Calu3 (cell line): ENCODE results near the gene SORL1-AS1.

Experiments
- BruUV-seq: library from RNA; stranded (reverse); fragments of 400-500 nt; replicated peaks from 2 replicates; lab custom pipeline; 2021; lab: Mats Ljungman, UMichigan
- CTCF ChIA-PET: fragments of 300-600 bp; sonication (Branson Sonifier 250); formaldehyde crosslinking; loops from one replicate; lab custom pipeline; 2022; ENCODE audit warnings: antibody characterized with exemption; lab: Charles Lee
- DNase-seq: peaks from one replicate; pipeline ENCODE4 v3.0.0; 2022
- H3K27ac Mint-ChIP-seq: one replicate; pipeline ENCODE4 v1.8.0; 2022; ENCODE audit warnings: mixed read lengths; ENCODE audit not compliant: unreplicated experiment
- H3K27me3 Mint-ChIP-seq: one replicate; pipeline ENCODE4 v1.8.0; 2022; ENCODE audit warnings: mixed read lengths; ENCODE audit not compliant: unreplicated experiment
- H3K36me3 Mint-ChIP-seq: one replicate; pipeline ENCODE4 v1.8.0; 2022; ENCODE audit warnings: mild to moderate bottlenecking, moderate library complexity, mixed read lengths; ENCODE audit not compliant: insufficient read depth, unreplicated experiment
- H3K4me1 Mint-ChIP-seq: one replicate; pipeline ENCODE4 v1.8.0; 2022; ENCODE audit warnings: mild to moderate bottlenecking, low read depth, mixed read lengths; ENCODE audit not compliant: unreplicated experiment
- H3K4me3 Mint-ChIP-seq: one replicate; pipeline ENCODE4 v1.8.0; 2022; ENCODE audit warnings: mild to moderate bottlenecking, low read depth, moderate library complexity, mixed read lengths; ENCODE audit not compliant: unreplicated experiment
- H3K9me3 Mint-ChIP-seq: one replicate; pipeline ENCODE4 v1.8.0; 2022; ENCODE audit warnings: low read depth, mixed read lengths; ENCODE audit not compliant: unreplicated experiment
- CTCF ChIP-seq: fragments of 200-600 bp; IDR thresholded peaks from one replicate; pipeline ENCODE4 v1.8.0; 2022; ENCODE audit warnings: antibody characterized with exemption; ENCODE audit not compliant: unreplicated experiment
- intact Hi-C: fragments of 100-400 bp; cut with micrococcal nuclease; formaldehyde crosslinking; loops from one replicate; pipeline ENCODE4 v1.10.0; 2022; ENCODE audit not compliant: unreplicated experiment

The SORL1-AS1 gene

GRCh38 chr11:121443688-121444275 lies 9.0 kb downstream of the SORL1-AS1 start:
- DNase-seq = no peak
- no TSS peak for BruUV-seq
- no peak for TF ChIP-seq CTCF
- Mint-ChIP-seq H3K36me3 (no peaks in the 10 kb centered on the region), H3K4me3 (no peak overlapping the region), H3K27ac (no peak overlapping the region), H3K27me3 (no peaks in the 10 kb centered on the region), H3K4me1 (no peaks in the 10 kb centered on the region), H3K9me3 (no peaks in the 10 kb centered on the region)
- intact Hi-C loops = no loop called here
- CTCF ChIA-PET = no interaction called here

- Mint-ChIP-seq H3K36me3 (no peaks in the 10 kb centered on the region), H3K27ac (no peak overlapping the region), H3K9me3 (no peaks in the 10 kb centered on the region), H3K4me3 (no peak overlapping the region), H3K27me3 (peaks cover 8% of the 10 kb centered on the region), H3K4me1 (no peaks in the 10 kb centered on the region)
- no peak for DNase-seq
- intact Hi-C loops = no loop called here
- CTCF ChIA-PET = no interaction called here
- no TSS peak for BruUV-seq
- no peak for TF ChIP-seq CTCF
Measured at GRCh38 chr11:121441521-121441920, 11.2 kb downstream of the SORL1-AS1 start.

- no peak overlapping the region for H3K4me3 Mint-ChIP-seq
- no peak for TF ChIP-seq CTCF
- H3K36me3 Mint-ChIP-seq = no peaks in the 10 kb centered on the region
- no peaks in the 10 kb centered on the region for H3K9me3 Mint-ChIP-seq
- BruUV-seq = no TSS peak
- intact Hi-C loops = no loop called here
- H3K4me1 Mint-ChIP-seq = no peaks in the 10 kb centered on the region
- no peak overlapping the region for H3K27ac Mint-ChIP-seq
- DNase-seq = no peak
- CTCF ChIA-PET = no interaction called here
- peaks cover 25% of the 10 kb centered on the region for H3K27me3 Mint-ChIP-seq
Measured at GRCh38 chr11:121439759-121440158, 13.0 kb downstream of the SORL1-AS1 start.

GRCh38 chr11:121439337-121439736 lies 13.4 kb downstream of the SORL1-AS1 start:
- CTCF ChIA-PET = no interaction called here
- Mint-ChIP-seq H3K27ac (no peak overlapping the region), H3K4me3 (no peak overlapping the region), H3K9me3 (no peaks in the 10 kb centered on the region), H3K4me1 (no peaks in the 10 kb centered on the region), H3K27me3 (peaks cover 28% of the 10 kb centered on the region), H3K36me3 (no peaks in the 10 kb centered on the region)
- intact Hi-C loops = no loop called here
- DNase-seq = no peak
- no peak for TF ChIP-seq CTCF
- no TSS peak for BruUV-seq
